Peyer's patch (tissue), 4 donors: ENCODE measurements around the gene MRPS35. TPM values are rescaled to one million over a fixed set of nuclear protein-coding genes. Genes with fewer than 3 reads are reported as not detected.

Source experiments
- DNase-seq, 3 donors: peaks; one replicate each; pipeline ENCODE4 v3.0.0-alpha.2; 2017 to 2019
- H3K27ac ChIP-seq, 4 donors: fragments of 200-600 bp; sonication (generic); one replicate each; pipeline ENCODE4 v1.5.1; 2016 to 2019
- H3K27me3 ChIP-seq, 2 donors: fragments of 200-600 bp; sonication (generic); one replicate each; pipeline ENCODE4 v1.5.1; 2019
- H3K36me3 ChIP-seq, 3 donors: fragments of 200-600 bp; sonication (generic); one replicate each; pipeline ENCODE4 v1.5.1; 2016 to 2019
- H3K4me1 ChIP-seq, 4 donors: fragments of 200-600 bp; sonication (generic); one replicate each; pipeline ENCODE4 v1.5.1; 2016 to 2019
- H3K4me3 ChIP-seq, 4 donors: fragments of 200-600 bp; sonication (generic); 1 replicate in 3 of 4; 2 replicates in 1 of 4; pipeline ENCODE4 v1.5.1; 2016 to 2019; ENCODE audit warnings: mild to moderate bottlenecking in 1 of 4
- H3K9me3 ChIP-seq, 4 donors: fragments of 200-600 bp; sonication (generic); one replicate each; pipeline ENCODE4 v1.5.1; 2016 to 2019; ENCODE audit warnings: mild to moderate bottlenecking in 1 of 4
- POLR2A ChIP-seq, 2 donors: fragments of 450-650 bp; IDR thresholded peaks; one replicate each; pipeline ENCODE4 v1.5.1; 2017; ENCODE audit warnings: antibody characterized with exemption in 2 of 2, mild to moderate bottlenecking in 2 of 2, moderate library complexity in 2 of 2
- total RNA-seq, 4 donors: library from RNA; depleted of rRNA; stranded (reverse); fragments of >200 nt; gene quantifications; one replicate each; pipeline ENCODE4 v1.1.0, GENCODE V29; 2016
- TF ChIP-seq, protein P1 (sequence below), 6 experiments: fragments of 450-650 bp in 4 of 6; fragments of 200-600 bp in 2 of 6; sonication (generic) in 1 of 6; IDR thresholded peaks; one replicate each; pipeline ENCODE4 v1.5.1; 2017 to 2019; ENCODE audit warnings: antibody characterized with exemption in 6 of 6, mild to moderate bottlenecking in 3 of 6, moderate library complexity in 1 of 6

The MRPS35 gene
- total RNA-seq, 4 donors from 2014 or later: 39.8 to 55.3 (median 50.4) TPM

DNA sequence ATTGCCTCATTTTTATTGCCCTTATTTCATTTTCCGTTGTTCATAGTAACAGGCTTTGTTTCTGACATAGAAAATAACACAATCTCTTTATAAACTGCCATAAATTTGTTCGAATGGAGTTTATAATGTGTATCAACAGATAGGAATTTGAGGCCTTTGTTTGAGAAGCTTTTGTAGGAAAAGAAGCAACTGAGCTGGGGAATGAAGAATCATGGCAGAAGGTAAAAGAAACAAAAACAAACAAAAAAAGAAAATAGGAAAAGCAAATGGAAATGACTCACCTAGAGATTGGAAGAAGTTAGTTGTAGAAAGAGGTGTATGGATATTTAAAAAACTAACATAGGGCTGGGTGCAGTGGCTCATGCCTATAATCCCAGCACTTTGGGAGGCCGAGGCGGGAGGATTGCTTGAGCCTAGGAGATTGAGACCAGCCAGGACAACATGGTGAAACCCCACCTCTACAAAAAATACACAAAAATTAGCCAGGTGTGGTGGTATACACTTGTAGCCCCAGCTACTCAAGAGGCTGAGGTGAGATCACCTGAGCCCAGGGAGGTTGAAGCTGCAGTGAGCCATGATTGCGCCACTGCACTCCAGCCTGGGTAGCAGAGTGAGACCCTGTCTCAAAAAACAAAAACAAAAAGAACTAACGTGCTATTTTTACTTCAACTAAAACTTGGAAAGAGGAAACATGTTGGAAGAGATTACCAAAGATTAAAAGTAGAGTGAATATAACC lies 14.9 kb upstream of the MRPS35 start:
- Histone ChIP-seq H3K27ac (peak overlapping the region in 1 of 4 donors; percentile 11), H3K4me3 (no peak overlapping the region), H3K4me1 (no peaks in the 10 kb centered on the region), H3K27me3 (no peaks in the 10 kb centered on the region), H3K9me3 (no peaks in the 10 kb centered on the region), H3K36me3 (peaks cover 0 to 30% (median 0%) of the 10 kb centered on the region in 3 donors)
- TF ChIP-seq, protein P1, sequence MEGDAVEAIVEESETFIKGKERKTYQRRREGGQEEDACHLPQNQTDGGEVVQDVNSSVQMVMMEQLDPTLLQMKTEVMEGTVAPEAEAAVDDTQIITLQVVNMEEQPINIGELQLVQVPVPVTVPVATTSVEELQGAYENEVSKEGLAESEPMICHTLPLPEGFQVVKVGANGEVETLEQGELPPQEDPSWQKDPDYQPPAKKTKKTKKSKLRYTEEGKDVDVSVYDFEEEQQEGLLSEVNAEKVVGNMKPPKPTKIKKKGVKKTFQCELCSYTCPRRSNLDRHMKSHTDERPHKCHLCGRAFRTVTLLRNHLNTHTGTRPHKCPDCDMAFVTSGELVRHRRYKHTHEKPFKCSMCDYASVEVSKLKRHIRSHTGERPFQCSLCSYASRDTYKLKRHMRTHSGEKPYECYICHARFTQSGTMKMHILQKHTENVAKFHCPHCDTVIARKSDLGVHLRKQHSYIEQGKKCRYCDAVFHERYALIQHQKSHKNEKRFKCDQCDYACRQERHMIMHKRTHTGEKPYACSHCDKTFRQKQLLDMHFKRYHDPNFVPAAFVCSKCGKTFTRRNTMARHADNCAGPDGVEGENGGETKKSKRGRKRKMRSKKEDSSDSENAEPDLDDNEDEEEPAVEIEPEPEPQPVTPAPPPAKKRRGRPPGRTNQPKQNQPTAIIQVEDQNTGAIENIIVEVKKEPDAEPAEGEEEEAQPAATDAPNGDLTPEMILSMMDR (IDR thresholded peaks at IDR 0.05): no peak
- no peak for TF ChIP-seq POLR2A (IDR thresholded peaks at IDR 0.05)
- no peak for DNase-seq

DNA sequence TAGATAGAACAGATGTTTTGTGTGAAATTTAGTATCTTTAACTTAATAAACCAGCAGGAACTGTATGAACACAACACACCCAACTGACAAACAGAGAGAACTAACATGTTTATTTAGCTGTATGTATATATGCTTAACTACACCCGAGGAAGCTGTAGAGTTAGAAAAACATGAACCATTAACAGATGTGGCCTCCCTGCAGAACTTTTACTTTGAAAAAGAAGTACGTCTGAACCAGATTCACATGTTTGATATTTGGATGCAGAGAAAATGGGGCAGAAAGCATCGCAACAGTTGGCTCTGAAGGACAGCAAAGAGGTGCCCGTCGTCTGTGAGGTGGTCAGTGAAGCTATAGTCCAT lies 14.4 kb upstream of the MRPS35 start, which contains the start of gene REP15:
TSS of gene REP15 (plus strand) at position 155 of the 360 bp plus-strand sequence. CDS start at position 271, 116 bp downstream.
- peak in 1 of 2 donors; percentile 34 for TF ChIP-seq POLR2A (IDR thresholded peaks at IDR 0.05)
- TF ChIP-seq, protein P1 (IDR thresholded peaks at IDR 0.05): no peak
- peak within 1 kb of the TSS in 2 of 4 donors; percentile 13 to 51 for H3K27ac ChIP-seq
- H3K4me1 ChIP-seq: no peaks in the 10 kb centered on the region
- DNase-seq: no peak
- H3K9me3 ChIP-seq: no peaks in the 10 kb centered on the region
- H3K27me3 ChIP-seq: no peaks in the 10 kb centered on the region
- H3K36me3 ChIP-seq: peaks cover 0 to 26% (median 0%) of the 10 kb centered on the region in 3 donors
- peak within 1 kb of the TSS in 2 of 4 donors; percentile 5 to 16 for H3K4me3 ChIP-seq

DNA sequence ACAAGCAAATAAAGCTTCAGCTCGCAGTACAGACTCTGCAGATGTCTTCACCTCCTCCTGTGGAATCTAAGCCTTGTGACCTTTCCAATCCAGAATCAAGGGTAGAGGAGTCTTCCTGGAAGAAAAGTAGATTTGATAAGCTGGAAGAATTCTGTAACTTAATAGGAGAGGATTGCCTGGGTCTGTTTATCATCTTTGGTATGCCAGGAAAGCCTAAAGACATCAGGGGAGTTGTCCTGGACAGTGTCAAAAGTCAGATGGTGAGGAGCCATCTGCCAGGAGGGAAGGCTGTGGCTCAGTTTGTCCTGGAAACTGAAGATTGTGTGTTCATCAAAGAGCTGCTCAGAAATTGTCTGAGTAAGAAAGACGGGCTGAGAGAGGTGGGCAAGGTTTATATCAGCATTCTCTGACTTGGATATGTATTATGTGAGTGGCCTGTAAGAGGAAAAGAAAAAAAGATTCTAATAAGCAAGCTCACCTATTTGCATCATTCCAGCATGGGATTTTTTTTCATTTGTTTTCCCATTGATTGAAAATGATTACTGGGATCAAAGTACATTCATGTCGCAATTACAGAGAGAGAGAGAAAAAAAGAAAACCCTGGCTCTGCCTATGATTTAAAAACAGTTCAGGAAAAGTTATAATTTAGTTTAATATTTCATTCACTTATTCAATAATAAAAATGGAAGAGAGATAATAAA lies 13.6 kb upstream of the MRPS35 start:
- peaks cover 0 to 19% (median 0%) of the 10 kb centered on the region in 3 donors for H3K36me3 ChIP-seq
- no peaks in the 10 kb centered on the region for H3K27me3 ChIP-seq
- DNase-seq: no peak
- H3K4me1 ChIP-seq: no peaks in the 10 kb centered on the region
- peak overlapping the region in 2 of 4 donors; percentile 13 to 51 for H3K27ac ChIP-seq
- peak overlapping the region in 2 of 4 donors; percentile 16 to 24 for H3K4me3 ChIP-seq
- no peaks in the 10 kb centered on the region for H3K9me3 ChIP-seq
- TF ChIP-seq, protein P1 (IDR thresholded peaks at IDR 0.05): no peak
- no peak for TF ChIP-seq POLR2A (IDR thresholded peaks at IDR 0.05)

DNA sequence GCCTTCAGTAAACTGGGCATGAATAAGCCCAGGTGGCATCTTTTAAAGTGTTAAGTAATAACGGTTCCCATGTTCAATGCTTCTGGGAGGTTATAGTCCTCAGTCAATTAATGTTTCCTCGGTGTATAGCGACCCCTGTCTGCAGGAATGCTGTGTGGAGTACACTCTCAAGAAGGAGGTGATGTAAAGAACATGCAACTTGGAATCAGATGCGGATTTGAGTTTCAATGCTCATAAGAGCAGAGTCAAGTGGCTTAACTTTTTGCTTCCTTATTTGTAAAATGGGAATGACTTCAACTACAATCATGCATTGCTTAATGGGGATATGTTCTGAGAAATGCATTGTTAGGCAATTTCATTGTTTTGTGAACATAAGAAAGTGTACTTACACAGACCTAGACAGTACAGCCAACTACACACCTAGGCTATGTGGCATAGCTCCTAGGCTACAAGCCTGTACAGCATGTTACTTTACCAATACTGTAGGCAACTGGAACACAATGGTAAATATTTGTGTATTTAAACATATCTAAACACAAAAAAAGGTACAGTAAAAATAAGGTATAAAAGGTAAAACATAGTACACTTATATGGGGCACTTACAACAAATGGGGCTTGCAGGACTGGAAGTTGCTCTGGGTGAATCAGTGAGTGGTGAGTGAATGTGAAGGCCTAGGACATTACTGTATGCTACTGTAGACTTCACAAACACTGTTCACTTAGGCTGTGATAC lies 6.7 kb upstream of the MRPS35 start:
- no peaks in the 10 kb centered on the region for H3K4me1 ChIP-seq
- H3K4me3 ChIP-seq: no peak overlapping the region
- H3K36me3 ChIP-seq: no peaks in the 10 kb centered on the region
- DNase-seq: peak in 2 of 3 donors; percentile 70 to 91
- no peaks in the 10 kb centered on the region for H3K9me3 ChIP-seq
- no peak overlapping the region for H3K27ac ChIP-seq
- TF ChIP-seq, protein P1 (IDR thresholded peaks at IDR 0.05): peak; percentile 39 to 93 (median 83)
- no peak for TF ChIP-seq POLR2A (IDR thresholded peaks at IDR 0.05)
- H3K27me3 ChIP-seq: no peaks in the 10 kb centered on the region

DNA sequence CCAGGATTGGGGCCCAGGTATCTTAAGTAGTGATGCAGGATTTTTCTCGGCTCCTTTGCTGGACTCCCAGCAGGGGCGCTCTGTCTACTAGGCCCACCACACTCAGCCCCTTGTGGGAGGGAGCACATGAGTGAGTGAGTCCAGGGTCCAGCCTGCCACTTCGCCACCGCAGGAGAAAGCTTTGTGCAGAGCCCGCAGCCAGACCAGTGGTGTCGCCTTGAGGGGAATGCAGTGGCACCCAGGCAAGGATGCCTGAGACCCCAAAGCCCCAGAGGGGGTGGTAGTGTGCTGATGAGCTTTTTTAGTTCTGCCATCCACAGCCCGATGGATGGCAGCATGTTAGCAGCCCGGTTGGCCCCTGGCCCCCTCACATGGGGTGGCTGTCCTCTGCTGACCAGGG lies 5.4 kb upstream of the MRPS35 start:
- H3K27ac ChIP-seq: no peak overlapping the region
- H3K4me3 ChIP-seq: no peak overlapping the region
- H3K36me3 ChIP-seq: no peaks in the 10 kb centered on the region
- H3K4me1 ChIP-seq: no peaks in the 10 kb centered on the region
- no peak for DNase-seq
- H3K9me3 ChIP-seq: no peaks in the 10 kb centered on the region
- H3K27me3 ChIP-seq: no peaks in the 10 kb centered on the region
- TF ChIP-seq POLR2A (IDR thresholded peaks at IDR 0.05): no peak
- TF ChIP-seq, protein P1 (IDR thresholded peaks at IDR 0.05): no peak
